Measurements from ENCODE around the gene TMA16. TPM values are rescaled to one million over a fixed set of nuclear protein-coding genes. Genes with fewer than 3 reads are reported as not detected.

TMA16 gene
- total RNA-seq, 3 donors from 2014 or later (not counting 1 experiment from before 2014, with no cell fraction given), result 8.1 to 10.7 (median 9.1) TPM

DNA sequence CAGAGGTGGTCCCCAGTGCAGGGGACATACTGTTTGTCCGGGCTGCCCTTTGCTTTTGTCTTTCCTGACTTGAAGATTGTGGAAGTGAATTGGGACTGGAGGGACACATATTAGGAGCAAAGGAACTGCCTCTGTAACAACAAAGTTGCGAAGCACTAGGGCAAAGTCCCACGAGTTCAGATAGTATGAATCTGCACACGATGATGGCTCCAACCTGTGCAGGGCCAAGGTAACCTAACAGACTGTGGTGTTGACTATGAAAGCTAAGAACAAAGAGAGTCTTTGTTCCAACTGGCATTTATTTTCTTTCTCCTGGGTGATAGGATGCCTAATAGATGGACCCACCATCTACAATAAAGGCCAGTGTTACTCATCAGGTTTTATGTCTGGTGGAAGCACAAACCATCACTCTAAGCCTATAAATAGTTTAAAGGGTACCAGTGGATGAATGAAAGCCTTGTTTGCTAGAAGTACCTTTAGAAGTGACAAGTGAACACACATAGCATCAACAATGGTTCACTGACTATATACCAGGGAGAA, 71.8 kb downstream of the TMA16 start:
- intact Hi-C loops (cut with micrococcal nuclease), result no loop called here
- no peak overlapping the region for H3K27ac ChIP-seq (ENCODE audit: low read length)
- H3K4me1 ChIP-seq (ENCODE audit: control insufficient read depth, insufficient read depth, low read length), result no peaks in the 10 kb centered on the region

GRCh38 chr4:163568843-163569242, 74.4 kb downstream of the TMA16 start:
- intact Hi-C loops (cut with micrococcal nuclease), result no loop called here

More for the DNA sequence above, 71.8 kb downstream of the TMA16 start:
- Mint-ChIP-seq H3K36me3 (no peaks in the 10 kb centered on the region), H3K9me3 (no peaks in the 10 kb centered on the region), H3K4me3 (no peak overlapping the region), H3K4me1 (no peaks in the 10 kb centered on the region), H3K27ac (no peak overlapping the region), H3K27me3 (ENCODE audit: low read depth in 2 of 2) (peaks cover 6 to 10% of the 10 kb centered on the region in 2 donors)
- H3K36me3 ChIP-seq (ENCODE audit: control insufficient read depth, insufficient read depth, low read length), result no peaks in the 10 kb centered on the region
- DNase-seq (no peak), ATAC-seq (no peak)
- H3K4me3 ChIP-seq (ENCODE audit: low read length), result no peak overlapping the region
- TF ChIP-seq, protein P1, sequence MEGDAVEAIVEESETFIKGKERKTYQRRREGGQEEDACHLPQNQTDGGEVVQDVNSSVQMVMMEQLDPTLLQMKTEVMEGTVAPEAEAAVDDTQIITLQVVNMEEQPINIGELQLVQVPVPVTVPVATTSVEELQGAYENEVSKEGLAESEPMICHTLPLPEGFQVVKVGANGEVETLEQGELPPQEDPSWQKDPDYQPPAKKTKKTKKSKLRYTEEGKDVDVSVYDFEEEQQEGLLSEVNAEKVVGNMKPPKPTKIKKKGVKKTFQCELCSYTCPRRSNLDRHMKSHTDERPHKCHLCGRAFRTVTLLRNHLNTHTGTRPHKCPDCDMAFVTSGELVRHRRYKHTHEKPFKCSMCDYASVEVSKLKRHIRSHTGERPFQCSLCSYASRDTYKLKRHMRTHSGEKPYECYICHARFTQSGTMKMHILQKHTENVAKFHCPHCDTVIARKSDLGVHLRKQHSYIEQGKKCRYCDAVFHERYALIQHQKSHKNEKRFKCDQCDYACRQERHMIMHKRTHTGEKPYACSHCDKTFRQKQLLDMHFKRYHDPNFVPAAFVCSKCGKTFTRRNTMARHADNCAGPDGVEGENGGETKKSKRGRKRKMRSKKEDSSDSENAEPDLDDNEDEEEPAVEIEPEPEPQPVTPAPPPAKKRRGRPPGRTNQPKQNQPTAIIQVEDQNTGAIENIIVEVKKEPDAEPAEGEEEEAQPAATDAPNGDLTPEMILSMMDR (IDR thresholded peaks at IDR 0.05), result no peak
- 95% methylated on average over 4 of the region's 4 CpGs for WGBS (ENCODE audit: insufficient coverage)
- no peaks in the 10 kb centered on the region for H3K27me3 ChIP-seq (ENCODE audit: control insufficient read depth, insufficient read depth, low read length)
- no peaks in the 10 kb centered on the region for H3K9me3 ChIP-seq (ENCODE audit: control insufficient read depth, insufficient read depth, low read length)

More at GRCh38 chr4:163568843-163569242, 74.4 kb downstream of the TMA16 start:
- Mint-ChIP-seq H3K9me3 (no peaks in the 10 kb centered on the region), H3K27ac (no peak overlapping the region), H3K36me3 (no peaks in the 10 kb centered on the region), H3K4me1 (no peaks in the 10 kb centered on the region), H3K4me3 (no peak overlapping the region), H3K27me3 (ENCODE audit: low read depth in 2 of 2) (peaks cover 3 to 10% of the 10 kb centered on the region in 2 donors)
- H3K4me3 ChIP-seq (ENCODE audit: low read length), result no peak overlapping the region
- DNase-seq (no peak), ATAC-seq (no peak)
- no peaks in the 10 kb centered on the region for H3K27me3 ChIP-seq (ENCODE audit: control insufficient read depth, insufficient read depth, low read length)
- no peaks in the 10 kb centered on the region for H3K4me1 ChIP-seq (ENCODE audit: control insufficient read depth, insufficient read depth, low read length)
- no peak overlapping the region for H3K27ac ChIP-seq (ENCODE audit: low read length)
- H3K36me3 ChIP-seq (ENCODE audit: control insufficient read depth, insufficient read depth, low read length), result no peaks in the 10 kb centered on the region
- WGBS (ENCODE audit: insufficient coverage), result 56% methylated on average over 2 of the region's 2 CpGs
- TF ChIP-seq, protein P1 (IDR thresholded peaks at IDR 0.05), result no peak
- no peaks in the 10 kb centered on the region for H3K9me3 ChIP-seq (ENCODE audit: control insufficient read depth, insufficient read depth, low read length)

Other genes with a start within 250 kb of the TMA16 start
- not detected for gene NPY1R, start 162.1 kb upstream of the TMA16 start, total RNA-seq
- not detected for gene NPY5R, start 150.8 kb upstream of the TMA16 start, total RNA-seq
- not detected for gene TKTL2, start 20.9 kb upstream of the TMA16 start, total RNA-seq